ENCODE measurements around the gene ATG2A. TPM values are rescaled to one million over a fixed set of nuclear protein-coding genes. Genes with fewer than 3 reads are reported as not detected.

The ATG2A gene
- total and polyA plus RNA-seq, 5 experiments from 2014 or later: 3.4 to 41.4 (median 4.2) TPM

- H3K9me3 Mint-ChIP-seq: no peaks in the 10 kb centered on the region
- peaks cover 0 to 50% (median 6%) of the 10 kb centered on the region in 3 donors for H3K36me3 Mint-ChIP-seq
- H3K4me1 Mint-ChIP-seq: peaks cover 0 to 8% (median 4%) of the 10 kb centered on the region in 4 donors
- H3K27me3 Mint-ChIP-seq: no peaks in the 10 kb centered on the region
- no peak for ATAC-seq
- DNase-seq: no peak
- H3K4me3 Mint-ChIP-seq: no peak overlapping the region
- POLR2A ChIA-PET: no interaction called here
- no peak overlapping the region for H3K27ac Mint-ChIP-seq
Observed at GRCh38 chr11:64910451-64911093, 6.4 kb downstream of the ATG2A start.

GRCh38 chr11:64909653-64910343 is 7.2 kb downstream of the ATG2A start:
- Mint-ChIP-seq H3K9me3 (no peaks in the 10 kb centered on the region), H3K36me3 (peaks cover 0 to 56% (median 6%) of the 10 kb centered on the region in 3 donors), H3K27me3 (no peaks in the 10 kb centered on the region), H3K4me3 (peak overlapping the region in 1 of 10 donors; percentile 20), H3K4me1 (peaks cover 0 to 4% (median 2%) of the 10 kb centered on the region in 4 donors), H3K27ac (no peak overlapping the region)
- POLR2A ChIA-PET: no interaction called here
- ATAC-seq (no peak), DNase-seq (no peak)

DNA sequence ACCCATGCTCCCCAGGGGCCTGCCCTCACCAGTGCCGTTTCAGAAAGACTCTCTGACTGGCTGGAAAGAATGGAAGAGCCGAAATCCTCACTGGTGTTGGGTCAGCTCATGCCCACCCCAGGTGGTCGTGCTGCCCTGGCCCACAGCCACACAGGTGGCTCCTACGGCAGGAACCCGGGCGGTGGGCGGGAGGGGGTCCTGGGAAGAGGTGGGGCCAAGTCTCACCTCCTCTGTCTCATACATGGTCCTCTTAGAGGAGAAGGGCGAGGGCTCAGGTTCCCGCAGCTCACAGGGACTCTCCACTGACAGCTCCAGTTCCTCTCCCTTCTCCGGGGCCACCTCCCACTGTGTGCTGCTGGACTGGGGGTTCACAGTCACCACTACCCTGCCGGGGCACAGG is 8.2 kb downstream of the ATG2A start:
- DNase-seq: no peak
- no peak overlapping the region for H3K27ac Mint-ChIP-seq
- H3K4me1 Mint-ChIP-seq: no peaks in the 10 kb centered on the region
- H3K9me3 Mint-ChIP-seq: no peaks in the 10 kb centered on the region
- no peak for ATAC-seq
- H3K36me3 Mint-ChIP-seq: peaks cover 0 to 60% (median 6%) of the 10 kb centered on the region in 3 donors
- H3K27me3 Mint-ChIP-seq: no peaks in the 10 kb centered on the region
- POLR2A ChIA-PET: no interaction called here
- H3K4me3 Mint-ChIP-seq: no peak overlapping the region

DNA sequence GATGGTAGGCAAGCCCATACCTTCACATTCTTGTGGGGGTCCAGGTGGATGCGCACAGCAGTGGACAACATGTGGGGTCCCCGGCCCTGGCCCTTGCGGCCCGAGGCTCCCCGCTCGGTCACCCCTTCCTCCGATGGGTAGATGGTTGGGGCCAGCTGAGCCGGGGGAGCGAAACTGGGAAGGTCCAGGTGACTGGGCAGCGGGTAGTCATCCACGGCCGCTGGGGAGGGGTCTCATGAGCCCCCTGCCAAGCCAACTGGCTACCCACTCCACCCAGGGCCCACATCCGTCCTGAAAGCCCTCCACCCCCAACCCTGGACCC is 10.7 kb downstream of the ATG2A start:
- H3K9me3 Mint-ChIP-seq: no peaks in the 10 kb centered on the region
- H3K27ac Mint-ChIP-seq: no peak overlapping the region
- H3K4me1 Mint-ChIP-seq: peaks cover 3 to 7% (median 6%) of the 10 kb centered on the region in 4 donors
- H3K4me3 Mint-ChIP-seq: no peak overlapping the region
- POLR2A ChIA-PET: no interaction called here
- no peak for ATAC-seq
- H3K36me3 Mint-ChIP-seq: peaks cover 0 to 53% (median 2%) of the 10 kb centered on the region in 3 donors
- no peaks in the 10 kb centered on the region for H3K27me3 Mint-ChIP-seq
- no peak for DNase-seq

- no peak for DNase-seq
- no peak for ATAC-seq
Observed at GRCh38 chr11:64905516-64906313, 11.3 kb downstream of the ATG2A start.

GRCh38 chr11:64903291-64903833 is 13.6 kb downstream of the ATG2A start:
- Mint-ChIP-seq H3K9me3 (no peaks in the 10 kb centered on the region), H3K27me3 (no peaks in the 10 kb centered on the region), H3K36me3 (peaks cover 0 to 55% (median 8%) of the 10 kb centered on the region in 3 donors), H3K27ac (no peak overlapping the region), H3K4me3 (no peak overlapping the region), H3K4me1 (peaks cover 9 to 19% (median 11%) of the 10 kb centered on the region in 4 donors)
- no peak for DNase-seq
- no peak for ATAC-seq
- POLR2A ChIA-PET: no interaction called here

More at GRCh38 chr11:64905516-64906313, 11.3 kb downstream of the ATG2A start:
- Mint-ChIP-seq H3K4me1 (peaks cover 4 to 8% (median 6%) of the 10 kb centered on the region in 4 donors), H3K36me3 (peaks cover 0 to 50% (median 2%) of the 10 kb centered on the region in 3 donors), H3K27me3 (no peaks in the 10 kb centered on the region), H3K27ac (no peak overlapping the region), H3K9me3 (no peaks in the 10 kb centered on the region), H3K4me3 (no peak overlapping the region)
- POLR2A ChIA-PET: no interaction called here

DNA sequence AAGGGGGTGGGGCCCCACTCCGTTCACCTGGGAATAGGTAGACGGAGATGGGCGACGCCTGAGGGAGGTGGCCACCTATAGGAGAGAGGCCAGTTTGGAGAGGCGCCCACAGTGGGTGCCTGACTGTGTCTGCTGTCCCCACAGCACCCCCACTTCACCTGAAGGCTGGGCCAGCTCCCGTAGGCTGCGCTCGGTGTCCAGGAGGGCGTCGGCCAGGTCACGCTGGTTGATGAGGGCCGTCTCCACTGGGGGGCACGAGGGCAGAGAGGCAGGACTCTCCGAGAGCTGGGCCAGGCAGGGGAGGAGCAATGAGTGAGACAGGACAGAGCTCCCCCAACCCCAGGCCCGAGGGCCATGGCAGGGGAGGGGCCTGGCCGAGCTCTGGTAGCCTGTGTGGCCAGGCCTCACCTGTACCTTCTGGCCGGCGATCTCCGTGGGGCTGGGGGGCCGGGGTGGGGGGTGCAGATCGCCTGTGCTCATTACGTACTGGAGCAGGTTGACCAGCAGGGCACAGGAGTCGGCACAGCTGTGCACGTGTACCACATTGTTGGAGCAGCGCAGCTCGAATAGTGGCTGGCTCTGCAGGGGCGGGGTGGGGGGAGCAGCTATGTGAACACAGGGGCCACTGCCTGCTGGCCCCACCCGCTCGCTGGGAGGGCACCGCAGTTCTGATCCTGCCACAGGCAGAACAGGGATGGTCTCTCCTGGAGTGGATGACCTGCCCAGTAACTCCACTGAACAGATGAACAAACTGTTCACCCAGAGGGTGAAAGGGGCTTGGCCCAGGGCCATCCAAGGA is 14.7 kb downstream of the ATG2A start:
- Mint-ChIP-seq H3K27ac (peak overlapping the region in 3 of 10 donors; percentile 81 to 91 (median 87)), H3K9me3 (no peaks in the 10 kb centered on the region), H3K36me3 (peaks cover 0 to 54% (median 6%) of the 10 kb centered on the region in 3 donors), H3K4me1 (peaks cover 9 to 19% (median 11%) of the 10 kb centered on the region in 4 donors), H3K27me3 (no peaks in the 10 kb centered on the region), H3K4me3 (no peak overlapping the region)
- ATAC-seq (no peak), DNase-seq (no peak)
- POLR2A ChIA-PET: interaction anchor here (0.9 to 1.2 kb wide), 3 partner anchors 10 to 22 kb away, joined by 3 to 5 read pairs (median 4); no protein-coding TSS in a partner anchor

GRCh38 chr11:64900774-64901173 is 16.2 kb downstream of the ATG2A start:
- POLR2A ChIA-PET: interaction anchor here (45.7 kb wide), 1 partner anchor 44 kb away, joined by 2449 read pairs; the partner anchor contains the start of gene CDC42BPG
- Mint-ChIP-seq H3K9me3 (no peaks in the 10 kb centered on the region), H3K4me3 (no peak overlapping the region), H3K27me3 (no peaks in the 10 kb centered on the region), H3K36me3 (peaks cover 0 to 63% (median 6%) of the 10 kb centered on the region in 3 donors), H3K4me1 (peaks cover 9 to 19% (median 11%) of the 10 kb centered on the region in 4 donors), H3K27ac (peak overlapping the region in 2 of 10 donors; percentile 25 to 53)
- ATAC-seq (peak in 1 of 2 donors; percentile 4), DNase-seq (no peak)

DNA sequence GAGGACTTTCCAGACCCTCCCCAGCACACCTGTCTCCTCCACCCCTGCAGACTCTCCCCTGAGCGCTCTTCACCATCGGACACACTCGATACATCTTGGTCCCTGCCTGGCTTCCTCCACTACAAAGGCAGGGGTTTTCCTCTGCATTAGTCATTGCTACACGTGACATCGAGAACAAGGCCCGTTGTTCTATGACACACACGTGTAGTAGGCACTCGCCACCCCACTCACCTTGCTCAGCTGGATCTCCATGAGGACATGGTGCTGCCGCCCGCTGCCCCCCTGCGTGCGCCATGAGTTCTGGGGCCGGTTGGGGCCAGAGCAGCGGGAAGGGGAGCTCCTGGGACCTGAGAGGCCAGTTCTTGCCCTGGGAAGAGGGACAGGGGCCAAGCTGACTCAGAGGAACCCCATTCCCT is 16.7 kb downstream of the ATG2A start:
- H3K36me3 Mint-ChIP-seq: peaks cover 0 to 63% (median 6%) of the 10 kb centered on the region in 3 donors
- no peaks in the 10 kb centered on the region for H3K27me3 Mint-ChIP-seq
- peak; percentile 87 to 98 for ATAC-seq
- POLR2A ChIA-PET: interaction anchor here (0.7 to 45.7 kb wide), 2 partner anchors 22 to 44 kb away, joined by 4 to 2449 read pairs; partner anchors contain the start of genes CDC42BPG and EHD1
- no peaks in the 10 kb centered on the region for H3K9me3 Mint-ChIP-seq
- peak overlapping the region in 7 of 10 donors; percentile 4 to 77 (median 40) for H3K4me3 Mint-ChIP-seq
- peaks cover 9 to 19% (median 12%) of the 10 kb centered on the region in 4 donors for H3K4me1 Mint-ChIP-seq
- peak overlapping the region; percentile 18 to 95 (median 82) for H3K27ac Mint-ChIP-seq
- DNase-seq: peak in 7 of 10 donors; percentile 34 to 80 (median 44)

DNA sequence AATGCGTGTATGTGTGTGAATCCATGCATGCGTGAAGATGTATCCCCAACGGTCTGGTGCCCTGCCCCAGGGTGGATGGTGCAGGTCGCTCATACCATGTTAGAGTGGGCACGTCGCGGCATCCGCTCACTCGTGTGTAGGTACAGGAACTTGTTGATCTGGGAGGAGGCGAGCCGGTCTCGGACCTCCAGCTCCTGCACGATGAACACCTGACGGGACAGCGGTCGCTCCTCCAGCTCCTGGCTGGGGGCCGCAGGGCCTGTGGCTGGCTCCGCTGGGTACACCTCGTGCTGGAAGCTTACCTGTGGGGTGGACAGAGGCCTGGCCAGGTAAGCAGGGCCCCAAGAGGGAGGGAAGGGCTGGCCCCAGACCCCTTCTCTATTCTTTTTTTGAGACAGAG is 18.5 kb downstream of the ATG2A start:
- Mint-ChIP-seq H3K9me3 (no peaks in the 10 kb centered on the region), H3K27me3 (no peaks in the 10 kb centered on the region), H3K4me3 (no peak overlapping the region), H3K4me1 (peaks cover 12 to 25% (median 15%) of the 10 kb centered on the region in 4 donors), H3K36me3 (peaks cover 0 to 51% (median 6%) of the 10 kb centered on the region in 3 donors), H3K27ac (peak overlapping the region in 1 of 10 donors; percentile 79)
- POLR2A ChIA-PET: interaction anchor here (45.7 kb wide), 1 partner anchor 42 kb away, joined by 2449 read pairs; the partner anchor contains the start of gene CDC42BPG
- ATAC-seq (no peak), DNase-seq (no peak)

GRCh38 chr11:64898076-64898445 is 18.9 kb downstream of the ATG2A start:
- Mint-ChIP-seq H3K9me3 (no peaks in the 10 kb centered on the region), H3K27me3 (no peaks in the 10 kb centered on the region), H3K27ac (peak overlapping the region in 1 of 10 donors; percentile 79), H3K4me3 (no peak overlapping the region), H3K36me3 (peaks cover 0 to 50% (median 6%) of the 10 kb centered on the region in 3 donors), H3K4me1 (peaks cover 12 to 25% (median 15%) of the 10 kb centered on the region in 4 donors)
- POLR2A ChIA-PET: interaction anchor here (45.7 kb wide), 1 partner anchor 42 kb away, joined by 2449 read pairs; the partner anchor contains the start of gene CDC42BPG
- no peak for DNase-seq
- no peak for ATAC-seq
